Superior temporal gyrus (tissue), 1 donor: ENCODE results near the gene NFYC.

Experiments used
- DNase-seq: peaks from one replicate; pipeline ENCODE4 v3.0.0-alpha.2; 2016; ENCODE audit errors: extremely low spot score

NFYC gene

GRCh38 chr1:40783001-40783905 is 91.7 kb downstream of the NFYC start, which contains the start of gene KCNQ4:
Gene KCNQ4, plus strand, starts transcription at chr1:40783787. Its CDS starts 307 bp downstream, at chr1:40784094.
- no peak for DNase-seq

- DNase-seq, result no peak
Observed at GRCh38 chr1:40784141-40784770, 92.8 kb downstream of the NFYC start.

DNA sequence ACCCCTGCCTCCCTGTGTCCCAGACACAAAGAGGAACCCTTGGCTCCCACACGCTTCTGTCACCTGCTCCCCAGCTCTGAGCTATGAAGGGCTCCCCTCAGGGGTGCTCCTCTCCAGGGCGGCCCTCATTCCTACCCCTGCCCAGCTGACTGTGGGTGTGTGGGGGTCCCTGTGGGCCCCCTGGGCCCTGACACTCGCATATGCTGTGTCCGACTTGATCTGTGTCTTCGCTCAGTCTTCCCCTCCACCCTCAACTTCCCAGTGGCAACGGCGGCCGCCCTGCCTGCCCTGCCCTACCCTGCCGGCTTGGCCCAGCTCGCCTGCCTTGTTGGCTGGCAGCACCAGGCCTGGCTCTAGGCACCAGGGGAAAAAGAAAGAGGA is 93.3 kb downstream of the NFYC start:
- DNase-seq, result no peak

- no peak for DNase-seq
Observed at GRCh38 chr1:40785446-40785845, 93.9 kb downstream of the NFYC start.

GRCh38 chr1:40786171-40786994 is 94.9 kb downstream of the NFYC start:
- no peak for DNase-seq

DNA sequence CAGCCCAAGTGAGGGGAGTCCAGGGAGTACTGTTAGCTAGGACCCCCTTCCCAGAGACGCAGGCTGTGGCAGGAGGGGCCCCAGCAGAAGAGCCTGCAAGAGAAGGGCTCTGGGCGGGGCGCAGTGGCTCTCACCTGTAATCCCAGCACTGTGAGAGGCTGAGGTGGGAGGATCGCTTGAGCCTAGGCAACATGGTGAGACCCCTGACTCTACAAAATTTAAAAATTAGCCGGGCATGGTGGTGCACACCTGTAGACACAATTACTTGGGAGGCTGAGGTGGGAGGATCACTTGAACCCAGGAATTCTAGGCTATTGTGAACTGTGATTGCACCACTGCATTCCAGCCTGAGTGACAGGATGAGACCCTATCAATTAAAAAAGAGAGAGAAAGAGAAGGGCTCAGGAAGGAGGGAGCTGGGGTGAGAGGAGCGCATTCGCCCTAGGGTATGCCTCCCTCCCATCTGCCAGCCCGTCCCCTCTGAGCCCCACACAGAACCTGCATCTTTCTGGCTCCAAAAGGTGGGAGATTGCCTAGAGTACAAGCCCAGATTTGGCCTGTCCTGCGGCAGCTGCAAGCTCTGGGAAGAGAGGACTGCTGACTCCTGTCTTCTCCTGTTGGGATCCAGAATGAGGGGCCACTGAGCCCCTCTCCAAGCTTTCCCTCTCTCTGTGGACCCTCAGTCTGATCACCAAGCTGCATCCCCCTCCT is 95.6 kb downstream of the NFYC start:
- no peak for DNase-seq

DNA sequence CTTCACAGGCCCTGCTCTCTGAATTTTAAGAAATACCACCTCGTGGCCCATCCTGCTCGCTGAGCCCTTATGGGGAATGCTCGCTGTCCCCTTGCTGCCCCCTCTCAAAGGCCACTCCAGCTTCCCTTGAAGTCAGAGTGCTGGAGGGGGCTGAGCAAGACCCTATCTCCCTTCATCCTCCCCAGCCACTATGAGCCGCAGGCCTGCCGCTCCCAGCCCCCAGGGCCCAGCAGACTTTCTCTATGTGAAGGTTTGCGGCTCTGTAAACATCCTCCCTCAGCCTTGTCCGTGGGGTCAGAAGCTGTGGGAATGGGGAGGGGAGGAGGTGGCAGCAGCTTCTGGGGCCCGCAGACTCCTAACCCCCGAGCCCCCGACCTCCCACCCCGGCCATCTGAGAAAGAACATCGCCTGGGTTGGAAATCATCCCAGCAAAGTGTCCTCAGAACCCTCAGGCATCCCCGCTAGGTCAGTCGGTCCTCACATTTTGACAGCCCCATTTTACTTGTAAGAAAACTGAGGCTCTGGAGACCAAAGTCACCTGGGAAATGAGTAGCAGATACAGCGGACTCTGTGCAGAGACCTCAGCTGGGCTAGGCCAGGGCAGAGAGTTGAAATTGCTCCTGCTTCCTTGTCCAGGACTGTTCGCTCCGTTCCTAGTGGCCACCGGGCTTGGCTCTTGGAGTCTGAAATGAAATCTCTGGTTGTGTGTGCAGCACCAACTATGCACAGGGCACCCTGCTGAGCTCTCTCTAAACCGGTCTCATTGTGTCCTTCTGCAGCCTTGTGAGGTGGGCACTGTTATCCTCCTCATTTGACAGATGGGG is 96.4 kb downstream of the NFYC start:
- no peak for DNase-seq

- no peak for DNase-seq
Observed at GRCh38 chr1:40788561-40789341, 97.2 kb downstream of the NFYC start.

- no peak for DNase-seq
Observed at GRCh38 chr1:40789342-40789598, 97.8 kb downstream of the NFYC start.

GRCh38 chr1:40789661-40790430 is 98.3 kb downstream of the NFYC start:
- no peak for DNase-seq

- DNase-seq, result no peak
Observed at GRCh38 chr1:40792036-40792435, 100.5 kb downstream of the NFYC start.

DNA sequence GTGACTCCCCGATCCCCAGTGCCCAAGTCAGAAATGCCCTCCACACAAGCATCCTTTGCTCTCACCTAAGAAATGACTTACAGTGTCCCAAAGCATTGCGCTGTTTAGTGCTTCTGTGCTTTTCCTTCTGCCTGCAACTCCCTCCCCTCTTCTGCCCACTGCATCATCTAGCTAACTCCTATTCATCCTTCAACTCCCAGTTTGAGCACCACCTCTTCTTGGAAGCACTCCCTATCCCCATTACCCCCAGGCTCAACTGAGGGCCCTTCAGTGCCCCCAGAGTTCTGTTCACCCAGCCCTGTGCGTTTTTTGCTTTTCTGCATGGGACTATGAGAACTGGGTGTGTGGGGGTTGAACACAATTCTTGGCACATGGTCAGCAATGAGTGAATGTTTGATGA is 102.1 kb downstream of the NFYC start:
- no peak for DNase-seq

- DNase-seq, result no peak
Observed at GRCh38 chr1:40794048-40794447, 102.5 kb downstream of the NFYC start.

- no peak for DNase-seq
Observed at GRCh38 chr1:40794974-40795715, 103.6 kb downstream of the NFYC start.

DNA sequence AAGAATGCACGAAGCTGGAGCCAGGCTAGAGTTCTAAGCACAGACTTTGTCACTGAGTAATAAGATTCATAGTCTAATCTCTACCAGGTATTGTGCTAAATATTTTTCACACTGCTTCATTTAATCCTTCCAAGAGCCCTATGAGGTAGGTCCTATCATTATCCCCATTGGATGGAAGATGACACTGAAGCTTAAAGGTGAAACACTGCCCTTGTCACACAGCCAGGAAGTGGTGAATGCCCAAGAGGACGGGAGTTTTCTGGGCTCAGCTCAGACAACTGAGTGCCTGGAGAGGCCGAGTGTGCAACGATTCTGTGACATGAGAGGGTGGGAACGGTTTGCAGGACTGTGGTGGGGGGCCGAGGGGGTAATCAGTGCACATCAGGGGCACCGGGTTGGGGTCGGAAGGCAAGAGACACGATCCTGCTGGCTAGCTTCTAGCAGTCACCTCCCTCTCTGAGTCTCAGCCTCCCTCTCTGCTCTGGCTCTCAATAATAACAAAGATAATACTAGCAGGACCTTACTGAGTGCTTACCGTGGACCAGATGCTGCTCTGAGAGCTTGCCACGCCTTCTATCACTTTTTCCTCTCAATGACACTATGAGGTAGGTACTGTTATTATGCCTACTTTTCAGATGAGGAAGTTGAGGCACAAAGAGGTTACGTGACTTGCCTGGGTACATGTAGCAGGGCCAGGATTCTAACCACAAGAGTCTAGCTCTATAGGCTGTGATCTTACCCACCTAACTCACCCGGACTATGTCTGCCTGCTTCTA is 104.5 kb downstream of the NFYC start:
- DNase-seq, result no peak

DNA sequence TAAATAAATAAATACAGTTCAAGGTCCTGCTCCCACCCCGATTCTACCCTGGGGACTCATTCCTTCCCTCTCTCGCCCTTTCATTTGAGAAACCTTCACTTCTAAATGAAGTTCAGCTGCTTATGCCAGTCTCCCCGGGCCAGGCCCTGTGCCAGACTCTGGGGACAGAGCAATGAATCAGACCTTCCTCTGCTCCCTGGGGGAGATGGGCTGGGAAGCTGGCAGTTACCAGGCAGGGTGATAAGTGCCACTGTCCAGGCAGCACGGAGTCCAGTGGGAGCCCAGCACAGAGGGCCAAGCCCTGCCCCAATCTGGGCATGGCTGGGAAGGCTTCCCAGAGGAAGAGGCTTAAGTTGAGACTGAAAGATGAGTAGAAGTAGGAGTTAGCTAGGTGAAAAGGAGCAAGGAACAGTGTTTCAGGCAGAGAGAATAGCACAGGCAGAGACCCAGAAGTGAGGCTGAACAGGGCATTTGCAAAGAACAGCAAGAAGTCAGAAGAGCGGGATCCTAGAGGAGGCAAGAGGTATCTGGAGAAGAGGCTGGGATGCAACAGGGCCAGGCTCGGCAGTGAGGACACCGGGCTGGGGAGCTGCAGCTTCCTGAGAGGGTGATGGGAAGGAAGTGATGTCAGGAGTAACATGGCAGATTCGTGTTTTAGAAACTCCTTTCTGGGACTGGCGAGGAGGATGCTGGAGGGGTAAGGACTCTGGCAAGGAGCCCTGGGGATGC is 105.6 kb downstream of the NFYC start:
- DNase-seq, result no peak

GRCh38 chr1:40797668-40798010 is 106.1 kb downstream of the NFYC start:
- DNase-seq, result no peak
